Naive thymus-derived CD4-positive, alpha-beta T cell (primary cell): Measurements from ENCODE around the gene PLA2G10. TPM values are rescaled to one million over a fixed set of nuclear protein-coding genes. Genes with fewer than 3 reads are reported as not detected.
"Not testable (repeated sequence)": the region's sequence is repeated elsewhere in the genome, so short reads cannot be mapped to it uniquely, and the experiment has no call there.

Source experiments
- ATAC-seq: fragments of 150-1000 bp; cut with Tn5 transposase; 2 replicates; pipeline ENCODE4 v1.10.0; 2021; ENCODE audit warnings: mild to moderate bottlenecking, moderate library complexity
- CTCF ChIA-PET: fragments of 350-600 bp; sonication (Branson Sonifier 250); formaldehyde crosslinking; loops from one replicate; lab custom pipeline; 2021; ENCODE audit warnings: antibody characterized with exemption; lab: Charles Lee
- POLR2A ChIA-PET: fragments of 350-600 bp; sonication (Branson Sonifier 250); formaldehyde crosslinking; loops from one replicate; lab custom pipeline; 2021; ENCODE audit warnings: antibody characterized with exemption, inconsistent platforms; lab: Charles Lee
- DNase-seq, 9 donors: peaks; one replicate each; pipeline versions ENCODE4 v3.0.0 to v3.0.0-alpha.2; 2020 to 2022; ENCODE audit warnings: mixed read lengths in 1 of 9
- H3K27ac ChIP-seq: one replicate; pipeline ENCODE4 v1.7.0; 2013; ENCODE audit warnings: mild to moderate bottlenecking, low read depth, low read length, moderate library complexity
- H3K27me3 ChIP-seq, 2 donors: one replicate each; pipeline ENCODE4 v1.7.0; 2013; ENCODE audit warnings: low read length in 2 of 2, mild to moderate bottlenecking in 2 of 2, moderate library complexity in 2 of 2; ENCODE audit not compliant: control insufficient read depth in 2 of 2, insufficient read depth in 2 of 2
- H3K36me3 ChIP-seq, 3 experiments: 1 replicate in 2 of 3; 2 replicates in 1 of 3; pipeline ENCODE4 v1.7.0; 2013; ENCODE audit warnings: low read length in 3 of 3, mild to moderate bottlenecking in 3 of 3, moderate library complexity in 1 of 3; ENCODE audit not compliant: insufficient read depth in 3 of 3, control insufficient read depth in 2 of 3
- H3K4me1 ChIP-seq, 2 donors: one replicate each; pipeline ENCODE4 v1.7.0; 2013; ENCODE audit warnings: low read length in 2 of 2, mild to moderate bottlenecking in 2 of 2, moderate library complexity in 1 of 2; ENCODE audit not compliant: control insufficient read depth in 2 of 2, insufficient read depth in 2 of 2
- H3K4me3 ChIP-seq: 2 replicates; pipeline ENCODE4 v1.7.0; 2013; ENCODE audit warnings: mild to moderate bottlenecking, low read length
- H3K9me3 ChIP-seq, 3 experiments: 1 replicate in 2 of 3; 2 replicates in 1 of 3; pipeline ENCODE4 v1.7.0; 2013; ENCODE audit warnings: low read length in 3 of 3; ENCODE audit not compliant: control insufficient read depth in 2 of 3
- H3K27ac Mint-ChIP-seq, 9 donors: one replicate each; pipeline ENCODE4 v1.8.0; 2020 to 2022; ENCODE audit warnings: mixed read lengths in 9 of 9, mild to moderate bottlenecking in 8 of 9, moderate library complexity in 5 of 9, inconsistent platforms in 2 of 9
- H3K27me3 Mint-ChIP-seq, 5 donors: one replicate each; pipeline ENCODE4 v1.8.0; 2021 to 2022; ENCODE audit warnings: mixed read lengths in 5 of 5, mild to moderate bottlenecking in 1 of 5
- H3K36me3 Mint-ChIP-seq, 5 donors: one replicate each; pipeline ENCODE4 v1.8.0; 2020 to 2022; ENCODE audit warnings: mixed read lengths in 5 of 5, mild to moderate bottlenecking in 3 of 5, inconsistent platforms in 1 of 5
- H3K4me1 Mint-ChIP-seq, 7 donors: one replicate each; pipeline ENCODE4 v1.8.0; 2020 to 2022; ENCODE audit warnings: mixed read lengths in 7 of 7, mild to moderate bottlenecking in 3 of 7, inconsistent platforms in 1 of 7
- H3K4me3 Mint-ChIP-seq, 10 donors: one replicate each; pipeline ENCODE4 v1.8.0; 2020 to 2022; ENCODE audit warnings: mild to moderate bottlenecking in 10 of 10, mixed read lengths in 10 of 10, moderate library complexity in 6 of 10, inconsistent platforms in 2 of 10
- H3K9me3 Mint-ChIP-seq, 11 donors: one replicate each; pipeline ENCODE4 v1.8.0; 2020 to 2022; ENCODE audit warnings: mixed read lengths in 11 of 11, mild to moderate bottlenecking in 4 of 11, inconsistent platforms in 1 of 11, moderate library complexity in 1 of 11
- intact Hi-C, 2 donors: fragments of 100-400 bp; cut with micrococcal nuclease; formaldehyde crosslinking; loops; one replicate each; pipeline ENCODE4 v1.15.1; 2023
- polyA plus RNA-seq, 2 donors: library from polyadenylated mRNA; unstranded; fragments of 300-500 nt; fragmentation: Illumina TruSeq; gene quantifications; one replicate each; pipeline ENCODE4 v1.2.3, GENCODE V29; 2021
- total RNA-seq, 6 experiments: library from RNA in 5 of 6; stranded (reverse) in 5 of 6; gene quantifications; 1 replicate in 5 of 6; 2 replicates in 1 of 6; pipeline ENCODE4 v1.2.3 and lab custom pipeline; 2021 to 2026

The PLA2G10 gene
- total and polyA plus RNA-seq, 7 experiments from 2014 or later, result not detected

- Histone ChIP-seq H3K9me3 (no peaks in the 10 kb centered on the region), H3K36me3 (peaks cover 0 to 58% (median 11%) of the 10 kb centered on the region in 3 experiments), H3K27me3 (no peaks in the 10 kb centered on the region), H3K4me1 (no peaks in the 10 kb centered on the region), H3K27ac (no peak overlapping the region), H3K4me3 (no peak overlapping the region)
- intact Hi-C loops, result no loop called here
- ChIA-PET CTCF (no interaction called here), POLR2A (no interaction called here)
- ATAC-seq (no peak), DNase-seq (no peak)
- H3K27ac Mint-ChIP-seq, result peak overlapping the region in 3 of 9 donors; percentile 23 to 78 (median 63)
- peaks cover 4 to 45% (median 34%) of the 10 kb centered on the region in 7 donors for H3K4me1 Mint-ChIP-seq
- H3K27me3 Mint-ChIP-seq, result no peaks in the 10 kb centered on the region
- H3K4me3 Mint-ChIP-seq, result no peak overlapping the region
- H3K36me3 Mint-ChIP-seq, result peaks cover 0 to 15% (median 0%) of the 10 kb centered on the region in 5 donors
- H3K9me3 Mint-ChIP-seq, result no peaks in the 10 kb centered on the region
Observed at GRCh38 chr16:14641206-14641605, 52.9 kb downstream of the PLA2G10 start.

- no peak overlapping the region for H3K4me3 Mint-ChIP-seq
- DNase-seq, result no peak
- ChIA-PET POLR2A (no interaction called here), CTCF (no interaction called here)
- H3K27ac ChIP-seq, result no peak overlapping the region
- H3K27me3 ChIP-seq, result no peaks in the 10 kb centered on the region
- ATAC-seq, result peak; percentile 38
- H3K4me1 Mint-ChIP-seq, result peaks cover 9 to 50% (median 39%) of the 10 kb centered on the region in 7 donors
- no peaks in the 10 kb centered on the region for H3K27me3 Mint-ChIP-seq
- H3K27ac Mint-ChIP-seq, result peak overlapping the region in 7 of 9 donors; percentile 8 to 78 (median 45)
- H3K9me3 ChIP-seq, result no peaks in the 10 kb centered on the region
- H3K9me3 Mint-ChIP-seq, result no peaks in the 10 kb centered on the region
- intact Hi-C loops, result no loop called here
- H3K4me1 ChIP-seq, result no peaks in the 10 kb centered on the region
- H3K36me3 Mint-ChIP-seq, result peaks cover 0 to 19% (median 0%) of the 10 kb centered on the region in 5 donors
- peaks cover 0 to 52% (median 7%) of the 10 kb centered on the region in 3 experiments for H3K36me3 ChIP-seq
- no peak overlapping the region for H3K4me3 ChIP-seq
Observed at GRCh38 chr16:14640538-14640937, 53.6 kb downstream of the PLA2G10 start.

GRCh38 chr16:14636951-14637240, 57.2 kb downstream of the PLA2G10 start:
- H3K27me3 ChIP-seq, H3K27ac ChIP-seq, DNase-seq, ATAC-seq, H3K9me3 ChIP-seq, CTCF ChIA-PET, H3K27me3 Mint-ChIP-seq, H3K4me3 ChIP-seq, H3K9me3 Mint-ChIP-seq, H3K4me3 Mint-ChIP-seq, POLR2A ChIA-PET: not testable (repeated sequence)
- Mint-ChIP-seq H3K27ac (peak overlapping the region in 1 of 9 donors; percentile 48), H3K36me3 (peaks cover 0 to 19% (median 0%) of the 10 kb centered on the region in 5 donors), H3K4me1 (peaks cover 20 to 69% (median 55%) of the 10 kb centered on the region in 7 donors)
- H3K4me1 ChIP-seq, result peaks cover 18 to 26% of the 10 kb centered on the region in 2 donors
- intact Hi-C loops, result loop anchor here in 1 of 2 donors (10.0 kb wide), 1 partner anchor 1328 kb away; no protein-coding TSS in a partner anchor
- H3K36me3 ChIP-seq, result peaks cover 0 to 37% (median 0%) of the 10 kb centered on the region in 3 experiments

GRCh38 chr16:14636179-14636950, 57.7 kb downstream of the PLA2G10 start:
- peaks cover 0 to 19% (median 0%) of the 10 kb centered on the region in 5 donors for H3K36me3 Mint-ChIP-seq
- DNase-seq, POLR2A ChIA-PET, H3K9me3 Mint-ChIP-seq, H3K27ac ChIP-seq, H3K9me3 ChIP-seq, H3K4me3 ChIP-seq, H3K27me3 ChIP-seq, ATAC-seq, CTCF ChIA-PET, H3K27me3 Mint-ChIP-seq: not testable (repeated sequence)
- H3K36me3 ChIP-seq, result peaks cover 0 to 37% (median 0%) of the 10 kb centered on the region in 3 experiments
- intact Hi-C loops, result loop anchor here in 1 of 2 donors (10.0 kb wide), 1 partner anchor 1328 kb away; no protein-coding TSS in a partner anchor
- H3K27ac Mint-ChIP-seq, result peak overlapping the region in 5 of 9 donors; percentile 3 to 94 (median 53)
- peaks cover 23 to 29% of the 10 kb centered on the region in 2 donors for H3K4me1 ChIP-seq
- H3K4me3 Mint-ChIP-seq, result peak overlapping the region in 6 of 10 donors; percentile 10 to 96 (median 28)
- H3K4me1 Mint-ChIP-seq, result peaks cover 20 to 72% (median 58%) of the 10 kb centered on the region in 7 donors

GRCh38 chr16:14635395-14636165, 58.5 kb downstream of the PLA2G10 start:
- Histone ChIP-seq H3K27ac (peak overlapping the region; percentile 93), H3K27me3 (no peaks in the 10 kb centered on the region), H3K9me3 (no peaks in the 10 kb centered on the region), H3K4me1 (peaks cover 28 to 29% of the 10 kb centered on the region in 2 donors), H3K4me3 (no peak overlapping the region), H3K36me3 (peaks cover 0 to 31% (median 0%) of the 10 kb centered on the region in 3 experiments)
- peak overlapping the region in 7 of 9 donors; percentile 41 to 99 (median 94) for H3K27ac Mint-ChIP-seq
- peak overlapping the region in 7 of 10 donors; percentile 10 to 96 (median 48) for H3K4me3 Mint-ChIP-seq
- CTCF ChIA-PET, result no interaction called here
- POLR2A ChIA-PET, result interaction anchor here (0.6 to 0.7 kb wide), 2 partner anchors 11 to 20 kb away, joined by 3 read pairs; no protein-coding TSS in a partner anchor
- peaks cover 0 to 15% (median 0%) of the 10 kb centered on the region in 5 donors for H3K36me3 Mint-ChIP-seq
- peaks cover 0 to under 1% (median 0%) of the 10 kb centered on the region in 11 donors for H3K9me3 Mint-ChIP-seq
- H3K4me1 Mint-ChIP-seq, result peaks cover 21 to 70% (median 54%) of the 10 kb centered on the region in 7 donors
- DNase-seq, result no peak
- ATAC-seq, result no peak
- H3K27me3 Mint-ChIP-seq, result no peaks in the 10 kb centered on the region
- intact Hi-C loops, result loop anchor here (2.0 to 10.0 kb wide), 2 partner anchors 713 to 1329 kb away; no protein-coding TSS in a partner anchor

GRCh38 chr16:14634389-14634725, 59.8 kb downstream of the PLA2G10 start:
- ATAC-seq (no peak), DNase-seq (no peak)
- peak overlapping the region; percentile 93 for H3K27ac ChIP-seq
- POLR2A ChIA-PET, result no interaction called here
- no peaks in the 10 kb centered on the region for H3K27me3 ChIP-seq
- H3K4me1 ChIP-seq, result peaks cover 31 to 33% of the 10 kb centered on the region in 2 donors
- Mint-ChIP-seq H3K36me3 (peaks cover 0 to 8% (median 0%) of the 10 kb centered on the region in 5 donors), H3K27ac (peak overlapping the region; percentile 91 to 100 (median 95)), H3K27me3 (no peaks in the 10 kb centered on the region), H3K4me3 (peak overlapping the region; percentile 92 to 100 (median 100)), H3K9me3 (peaks cover 0 to 6% (median 0%) of the 10 kb centered on the region in 11 donors), H3K4me1 (peaks cover 25 to 65% (median 54%) of the 10 kb centered on the region in 7 donors)
- peaks cover 0 to 19% (median 0%) of the 10 kb centered on the region in 3 experiments for H3K36me3 ChIP-seq
- CTCF ChIA-PET, result no interaction called here
- no peaks in the 10 kb centered on the region for H3K9me3 ChIP-seq
- H3K4me3 ChIP-seq, result peak overlapping the region; percentile 89
- intact Hi-C loops, result loop anchor here (2.0 to 10.0 kb wide), 5 partner anchors 332 to 1330 kb away; partner anchors contain the start of genes MARF1 (in 1 of the 2) and MRTFB (in 1 of the 2)
